Stimulated activated CD4-positive, alpha-beta T cell treated with anti-CD3 and anti-CD28 coated beads, Interleukin-1b, Interleukin-23, amount 100 ng/mL, for 48 hours (primary cell): ENCODE results near the gene CNNM2.
"Not testable (repeated sequence)": the region's sequence is repeated elsewhere in the genome, so short reads cannot be mapped to it uniquely, and the experiment has no call there.

Source experiments
- DNase-seq: peaks from one replicate; pipeline ENCODE4 v3.0.0-alpha.2; 2020

The CNNM2 gene

DNA sequence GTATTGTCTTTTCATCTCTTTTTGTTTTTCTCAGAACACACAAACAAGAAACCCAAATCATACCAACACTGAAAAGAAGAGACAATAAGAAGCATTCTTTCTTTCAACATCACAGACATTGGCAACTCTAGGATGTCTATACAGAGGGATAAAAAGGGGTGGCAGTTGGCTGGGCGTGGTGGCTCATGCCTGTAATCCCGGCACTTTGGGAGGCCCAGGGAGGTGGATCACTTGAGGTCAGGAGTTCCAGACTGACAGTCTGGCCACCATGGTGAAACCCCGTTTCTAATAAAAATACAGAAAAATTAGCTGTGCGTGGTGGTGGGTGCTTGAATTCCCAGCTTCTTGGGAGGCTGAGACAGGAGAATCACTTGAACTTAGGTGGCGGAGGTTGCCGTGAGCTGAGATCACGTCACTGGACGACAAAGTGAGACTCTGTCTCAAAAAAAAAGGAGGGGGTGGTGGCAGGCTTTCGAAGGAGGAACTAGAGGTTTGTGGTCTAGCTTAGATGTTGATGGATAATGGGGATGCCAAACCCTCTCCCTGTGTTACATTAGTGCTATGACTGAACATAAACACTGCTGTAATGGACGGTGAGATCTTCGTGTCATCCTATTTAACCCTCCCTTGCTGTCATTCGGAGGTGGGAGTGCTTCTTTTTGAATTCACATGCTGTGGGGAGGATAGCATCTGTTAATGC lies 9.4 kb downstream of the CNNM2 start:
- DNase-seq: no peak

DNA sequence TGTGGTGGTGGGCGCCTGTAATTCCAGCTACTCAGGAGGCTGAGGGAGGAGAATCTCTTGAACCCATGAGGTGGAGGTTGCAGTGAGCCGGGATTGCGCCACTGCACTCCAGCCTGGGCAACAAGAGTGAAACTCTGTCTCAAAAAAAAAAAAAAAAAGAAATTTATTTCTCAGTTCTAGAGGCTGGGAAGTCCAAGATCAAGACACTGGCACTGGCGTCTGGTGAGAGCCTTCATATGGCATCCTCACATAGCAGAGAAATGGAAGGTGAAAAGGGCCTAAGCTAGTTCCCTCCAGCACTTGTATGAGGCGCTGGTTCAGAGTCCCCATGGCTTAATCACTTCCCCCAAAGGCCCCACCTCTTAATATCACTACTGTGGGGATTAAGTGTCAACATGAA lies 10.3 kb downstream of the CNNM2 start:
- DNase-seq: not testable (repeated sequence)

DNA sequence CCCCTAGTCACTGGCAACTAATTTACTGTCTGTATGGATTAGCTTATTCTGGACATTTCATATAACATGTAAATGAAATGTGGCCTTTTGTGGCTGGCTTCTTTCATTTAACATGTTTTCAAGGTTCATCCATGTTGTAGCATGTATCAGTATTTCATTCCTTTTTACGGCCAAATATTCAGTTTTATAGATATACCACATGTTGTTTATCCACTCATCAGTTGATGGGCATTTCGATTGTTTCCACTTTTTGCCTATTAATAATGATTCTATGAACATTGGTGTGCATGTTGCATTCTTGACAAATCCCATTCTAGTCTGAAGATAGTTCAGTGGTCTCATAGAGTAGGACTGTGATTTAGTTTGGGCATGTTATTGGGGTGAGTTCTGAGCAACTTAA lies 12.6 kb downstream of the CNNM2 start:
- no peak for DNase-seq

DNA sequence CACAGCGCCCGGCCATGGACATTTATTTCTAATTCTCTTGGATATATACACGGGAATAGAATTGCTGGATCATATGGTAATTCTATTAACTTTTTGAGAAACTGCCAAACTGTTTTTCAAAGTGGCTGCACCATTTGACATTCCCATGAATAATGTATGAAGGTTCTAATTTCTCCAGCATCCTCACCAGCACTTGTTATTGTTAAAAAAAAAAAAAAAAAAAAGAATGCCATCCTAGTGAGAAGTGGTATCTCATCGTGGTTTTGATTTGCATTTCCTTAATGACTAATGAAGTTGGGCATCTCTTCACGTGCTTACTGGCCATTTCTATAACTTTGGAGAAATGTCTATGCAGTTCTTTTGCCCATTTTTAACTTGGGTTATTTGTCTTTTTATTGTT lies 13.5 kb downstream of the CNNM2 start:
- no peak for DNase-seq

DNA sequence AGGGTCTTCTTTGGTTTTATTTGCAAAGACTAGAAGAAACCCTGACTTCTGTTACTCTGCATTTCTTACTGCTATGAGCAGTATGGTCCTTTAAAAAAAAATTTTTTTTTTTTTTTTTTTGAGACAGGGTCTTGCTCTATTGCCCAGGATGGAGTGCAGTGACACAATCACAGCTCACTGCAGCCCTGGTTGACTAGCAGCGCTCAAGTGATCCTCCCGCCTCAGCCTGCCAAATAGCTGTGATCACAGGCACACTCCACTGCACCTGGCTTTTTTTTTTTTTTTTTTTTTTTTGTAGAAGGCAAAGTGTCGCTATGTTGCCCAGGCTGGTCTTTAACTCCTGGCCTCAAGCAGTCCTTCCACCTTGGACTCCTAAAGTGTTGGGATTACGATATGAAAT lies 17.4 kb downstream of the CNNM2 start:
- no peak for DNase-seq

DNA sequence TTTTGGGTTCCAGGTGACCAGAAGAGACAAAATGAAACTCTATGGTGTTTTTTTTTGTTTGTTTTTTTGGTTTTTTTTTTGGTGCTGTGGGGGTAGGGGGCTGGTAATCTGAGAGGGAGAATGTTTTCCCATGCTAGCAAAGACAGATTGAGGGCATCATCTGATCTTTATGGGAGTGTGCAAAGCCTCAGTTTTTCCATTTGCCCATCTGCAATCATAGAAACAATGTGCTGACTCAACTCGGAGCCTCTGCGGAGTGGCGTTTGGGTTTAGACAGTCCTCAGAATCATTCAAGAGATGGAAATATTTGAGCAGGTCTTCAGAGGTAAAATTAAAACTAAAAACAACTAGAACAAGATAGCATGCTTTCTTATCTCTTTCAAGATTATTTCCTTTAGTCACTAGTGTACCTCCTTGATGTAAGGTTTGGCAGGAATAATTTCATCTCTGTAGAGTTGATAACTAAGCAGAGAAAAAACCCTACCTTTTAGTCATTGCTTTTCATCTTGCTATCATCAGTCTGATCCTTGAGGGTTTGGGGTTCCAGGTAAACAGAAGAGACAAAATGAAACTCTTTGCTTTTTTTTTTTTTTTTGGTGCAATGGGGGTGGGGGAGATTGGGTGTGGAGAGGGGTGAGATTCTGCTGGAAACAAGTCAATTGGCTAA lies 18.0 kb downstream of the CNNM2 start:
- DNase-seq: peak; percentile 41

DNA sequence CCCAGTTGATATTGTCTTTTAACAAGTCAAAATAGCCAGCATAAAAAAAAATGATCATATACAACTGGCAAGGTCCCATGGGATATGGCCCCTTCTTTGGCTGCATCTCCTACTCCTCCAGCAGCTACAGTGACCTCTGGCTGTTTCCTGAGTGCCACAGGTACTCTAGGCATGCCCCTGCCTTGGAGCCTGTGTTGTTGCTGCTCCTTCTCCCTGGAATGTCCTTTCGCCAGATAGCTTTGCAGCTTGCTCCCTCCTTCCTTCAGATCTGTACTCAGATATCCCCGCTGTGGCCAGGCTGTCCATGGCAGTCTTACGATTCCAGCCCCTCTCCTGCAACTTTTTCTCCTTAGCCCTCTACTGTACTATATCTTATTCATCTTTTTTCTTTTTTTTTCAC lies 23.3 kb downstream of the CNNM2 start:
- no peak for DNase-seq

DNA sequence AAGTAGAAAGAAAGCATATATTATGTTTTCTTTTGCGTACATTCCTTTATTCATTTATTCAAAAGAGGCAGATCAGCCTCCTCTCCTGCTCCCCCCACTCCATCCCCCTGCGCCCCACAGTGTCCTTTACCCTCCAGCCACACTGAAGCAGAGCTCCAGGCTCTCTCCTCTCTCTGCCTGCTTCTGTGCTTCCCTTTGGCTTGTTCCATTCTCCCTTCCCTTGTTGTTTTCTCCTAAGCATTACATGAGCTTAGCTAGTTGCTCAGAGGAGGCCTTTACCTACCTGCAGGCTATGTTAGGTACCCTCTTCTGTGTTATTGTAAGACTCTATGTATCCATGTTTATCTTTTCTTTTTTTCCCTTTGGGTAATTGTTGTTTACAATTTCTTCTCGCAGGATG lies 27.4 kb downstream of the CNNM2 start:
- no peak for DNase-seq

DNA sequence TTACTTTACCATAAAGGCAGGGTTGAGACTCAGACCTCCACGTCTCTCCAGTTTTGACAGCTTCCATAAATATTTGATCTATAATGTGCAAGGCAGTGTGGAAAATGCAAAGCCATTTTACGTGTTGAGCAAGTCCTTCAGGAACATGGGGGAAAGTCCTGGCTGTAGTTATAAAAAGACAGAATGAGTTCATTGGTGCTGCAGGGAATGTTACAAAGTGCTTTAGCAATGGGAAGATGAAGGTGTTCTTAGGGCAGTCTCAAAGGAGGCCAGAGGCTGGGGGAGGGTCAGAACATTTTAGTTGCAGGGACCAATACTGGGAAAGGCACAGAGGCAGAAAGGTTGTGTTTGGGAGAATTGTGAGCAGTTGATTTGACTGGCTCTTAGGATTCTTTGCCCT lies 27.9 kb downstream of the CNNM2 start:
- DNase-seq: no peak

DNA sequence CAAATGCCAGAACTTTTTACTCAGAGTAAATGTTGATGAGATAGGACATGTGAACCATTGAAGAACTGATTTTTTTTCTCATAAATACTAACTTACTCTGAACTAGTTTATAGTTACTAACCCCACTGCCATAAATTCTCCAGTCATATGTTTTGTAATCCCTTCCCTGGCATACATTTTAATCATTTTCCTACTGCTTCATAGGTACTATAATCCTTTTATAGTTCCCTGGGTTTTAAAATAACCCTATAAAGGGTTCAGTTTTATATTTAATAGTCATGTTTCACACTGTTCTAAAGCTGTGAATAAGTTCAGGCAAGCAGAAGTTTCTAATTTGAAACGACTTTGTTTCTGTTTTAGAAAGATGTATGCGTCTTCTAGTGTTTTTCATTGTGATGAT lies 28.9 kb downstream of the CNNM2 start:
- no peak for DNase-seq

DNA sequence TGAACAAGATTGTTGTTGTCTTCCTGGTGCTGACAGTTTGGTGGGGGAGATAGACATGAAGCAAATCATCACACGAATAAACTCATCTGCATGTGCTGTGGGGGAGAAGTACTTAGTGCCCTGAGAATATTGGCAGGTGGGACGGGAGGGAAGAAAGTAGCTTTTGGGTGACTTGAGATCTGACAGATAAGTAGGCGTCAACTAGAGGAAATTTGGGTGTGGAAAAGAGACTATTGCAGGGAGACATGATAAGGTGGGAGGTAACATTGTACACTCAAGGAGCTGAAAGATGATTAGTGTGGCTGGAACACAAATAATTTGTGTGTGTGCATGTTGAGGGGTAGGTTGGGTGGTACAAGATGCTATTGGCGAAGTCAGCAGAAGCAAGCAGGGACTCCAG lies 30.1 kb downstream of the CNNM2 start:
- no peak for DNase-seq

DNA sequence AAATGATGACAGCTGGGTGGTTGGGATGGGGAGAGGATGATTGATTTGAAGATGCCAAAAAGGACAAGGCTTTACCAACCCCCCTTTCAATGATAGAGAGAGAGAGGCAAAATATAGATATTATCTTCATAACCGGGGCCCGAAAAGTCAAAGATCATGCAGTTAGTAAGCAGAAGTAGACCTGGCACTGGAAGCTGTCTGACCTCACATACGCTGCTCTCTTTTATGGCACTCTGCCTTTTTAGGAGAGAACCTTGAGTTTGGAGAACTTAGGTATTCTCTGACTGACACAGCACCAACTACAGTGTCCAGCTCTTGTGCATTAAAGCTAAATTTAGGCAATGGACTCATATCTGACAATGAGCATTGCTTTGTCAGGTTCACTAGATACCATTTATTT lies 30.7 kb downstream of the CNNM2 start:
- no peak for DNase-seq

DNA sequence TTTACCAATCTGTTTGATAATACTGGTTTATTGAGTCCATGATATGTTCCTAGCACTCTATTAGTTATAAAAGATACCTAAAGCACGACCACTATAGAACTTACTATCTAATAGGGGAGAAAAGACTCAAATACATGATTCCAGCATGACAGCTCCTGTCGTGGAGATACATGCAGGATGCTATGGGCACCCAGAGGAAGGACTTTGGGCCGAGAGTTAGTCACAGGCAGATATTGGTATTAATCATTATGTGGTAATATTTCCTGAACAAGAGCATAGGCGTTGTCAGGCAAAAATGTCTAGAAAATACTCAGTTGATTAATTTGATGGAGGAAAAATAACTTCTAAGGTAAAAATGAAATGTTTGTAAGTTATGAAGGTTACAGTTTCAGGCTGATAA lies 31.8 kb downstream of the CNNM2 start:
- no peak for DNase-seq

DNA sequence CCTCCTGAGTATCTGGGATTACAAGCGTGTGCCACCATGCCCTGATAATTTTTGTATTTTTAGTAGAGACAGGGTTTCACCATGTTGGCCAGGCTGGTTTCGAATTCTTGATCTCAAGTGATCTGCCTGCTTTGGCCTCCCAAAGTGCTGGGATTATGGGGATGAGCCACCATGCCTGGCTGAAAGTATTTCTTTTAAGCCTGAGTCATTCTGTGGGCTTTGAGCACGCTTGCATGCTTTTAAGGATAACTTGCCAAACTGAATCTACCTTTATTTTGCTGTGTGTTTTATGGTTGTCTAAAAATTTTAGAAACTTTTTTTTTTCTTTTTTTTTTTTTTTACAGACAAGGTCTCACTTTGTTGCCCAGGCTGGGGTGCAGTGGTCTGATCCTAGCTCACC lies 33.2 kb downstream of the CNNM2 start:
- DNase-seq: no peak

DNA sequence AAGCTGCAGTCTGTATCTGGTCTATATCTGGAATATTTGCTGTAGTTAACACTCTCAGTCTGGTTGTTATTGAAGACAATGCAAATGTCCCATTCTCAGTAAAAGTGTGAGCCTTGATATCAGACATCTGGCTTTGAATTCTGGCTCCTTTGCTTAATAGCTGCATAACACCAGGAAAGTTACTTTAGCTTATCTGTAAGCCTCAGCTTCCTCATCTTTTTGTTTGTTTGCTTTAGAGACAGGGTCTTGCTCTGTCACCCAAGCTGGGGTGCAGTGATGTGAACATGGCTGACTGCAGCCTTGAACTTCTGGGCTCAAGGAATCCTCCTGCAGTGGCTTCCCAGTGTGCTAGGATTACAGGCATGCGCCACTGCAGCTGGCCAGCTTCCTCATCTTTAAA lies 41.3 kb downstream of the CNNM2 start:
- no peak for DNase-seq

DNA sequence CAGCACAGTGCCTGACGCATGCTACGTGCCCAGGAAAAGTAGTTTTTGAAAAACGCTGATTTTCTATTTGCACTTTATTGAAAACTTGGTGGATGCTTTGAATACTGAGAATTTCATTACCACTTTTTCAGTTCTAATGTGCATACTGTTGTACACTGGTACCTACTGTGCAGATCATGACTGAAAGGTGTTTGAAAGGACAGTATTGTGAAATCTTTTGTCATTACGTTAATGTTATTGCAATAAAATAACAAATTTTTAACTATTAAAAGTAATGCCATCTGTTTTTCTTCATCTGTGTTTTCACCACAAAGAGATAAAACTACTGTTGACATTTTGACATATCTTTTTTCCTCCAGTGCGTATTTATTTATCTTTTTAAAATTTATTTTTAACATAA lies 42.1 kb downstream of the CNNM2 start:
- DNase-seq: no peak

DNA sequence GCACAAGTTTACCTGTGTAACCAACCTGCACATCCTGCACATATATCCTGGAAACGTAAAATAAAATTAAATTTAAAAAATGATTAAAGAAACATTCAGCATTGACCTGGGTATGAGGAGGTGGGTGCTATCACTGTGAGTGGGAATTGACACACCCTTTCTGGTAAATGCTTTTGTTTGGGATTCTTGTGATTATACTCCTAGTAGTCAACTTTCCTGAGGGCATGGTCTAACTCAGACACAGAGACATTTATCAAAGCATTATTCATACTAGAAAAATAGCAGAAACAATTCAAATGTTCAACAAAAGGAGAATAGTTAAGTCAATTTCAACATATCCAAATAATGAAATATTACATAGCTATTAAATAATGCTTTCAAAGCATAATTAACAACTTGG lies 44.2 kb downstream of the CNNM2 start:
- no peak for DNase-seq

DNA sequence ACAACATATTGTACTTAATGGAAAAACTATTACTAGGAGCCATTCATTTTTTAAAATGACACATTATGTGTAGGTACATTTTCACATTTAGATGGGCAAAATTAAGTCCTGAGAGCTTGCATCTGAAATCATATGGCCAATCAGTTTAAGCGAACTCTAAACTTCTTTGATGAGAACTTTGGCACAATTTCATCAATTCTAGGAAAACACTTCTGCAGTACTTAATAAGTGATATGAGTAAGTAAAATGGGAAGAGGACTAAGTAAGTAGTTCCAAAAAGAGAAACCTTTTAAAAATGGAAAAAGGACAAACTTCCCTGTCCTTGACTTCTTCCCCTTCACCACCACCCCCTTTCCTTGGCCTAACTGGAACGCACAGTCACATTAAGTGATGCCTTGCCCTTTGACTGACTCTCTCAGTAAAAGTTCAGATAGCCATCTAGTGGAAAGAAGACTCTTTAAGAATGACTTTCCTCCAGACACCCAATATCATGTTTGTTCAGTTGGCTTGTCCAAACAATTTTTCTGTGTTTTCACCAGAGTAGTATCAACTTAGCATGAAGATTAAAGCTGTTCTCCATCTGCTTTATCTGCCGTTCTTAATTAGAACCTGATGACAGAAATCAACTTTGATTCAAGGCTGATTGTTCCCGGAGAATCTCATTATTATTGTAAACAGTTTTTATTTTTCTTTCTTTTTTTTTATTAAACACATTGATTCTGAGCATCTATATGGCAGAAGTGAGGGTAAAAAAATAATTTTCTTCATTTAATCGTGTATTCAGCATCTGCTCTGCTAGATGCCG lies 45.1 kb downstream of the CNNM2 start:
- no peak for DNase-seq

DNA sequence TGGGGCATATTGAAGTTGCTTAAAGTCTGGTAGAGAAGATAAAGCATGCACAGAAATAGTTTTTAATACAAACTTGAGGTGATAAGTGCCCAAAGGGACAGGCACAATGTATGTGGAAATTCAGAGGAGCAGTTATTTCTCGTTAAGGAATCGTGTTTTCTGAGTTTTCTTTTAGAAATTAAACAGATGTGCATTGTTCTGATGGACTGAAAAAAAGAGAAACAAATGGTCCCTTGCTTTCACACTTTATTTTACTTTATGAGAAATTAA lies 45.6 kb downstream of the CNNM2 start:
- no peak for DNase-seq

DNA sequence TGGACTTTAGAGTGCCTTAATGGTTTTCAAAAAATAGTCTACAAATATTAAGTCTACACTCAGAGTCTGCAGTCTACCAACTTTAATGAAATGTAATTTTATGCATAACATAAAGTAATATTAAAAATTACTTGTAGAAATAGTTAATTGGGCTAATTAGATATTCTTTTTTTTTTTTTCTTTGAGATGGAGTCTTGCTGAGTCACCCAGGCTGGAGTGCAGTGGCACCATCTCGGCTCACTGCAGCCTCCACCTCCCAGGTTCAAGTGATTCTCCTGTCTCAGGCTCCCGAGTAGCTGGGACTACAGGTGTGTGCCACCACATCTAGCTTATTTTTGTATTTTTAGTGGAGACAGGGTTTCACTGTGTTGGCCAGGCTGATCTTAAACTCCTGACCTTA lies 46.0 kb downstream of the CNNM2 start:
- not testable (repeated sequence) for DNase-seq

DNA sequence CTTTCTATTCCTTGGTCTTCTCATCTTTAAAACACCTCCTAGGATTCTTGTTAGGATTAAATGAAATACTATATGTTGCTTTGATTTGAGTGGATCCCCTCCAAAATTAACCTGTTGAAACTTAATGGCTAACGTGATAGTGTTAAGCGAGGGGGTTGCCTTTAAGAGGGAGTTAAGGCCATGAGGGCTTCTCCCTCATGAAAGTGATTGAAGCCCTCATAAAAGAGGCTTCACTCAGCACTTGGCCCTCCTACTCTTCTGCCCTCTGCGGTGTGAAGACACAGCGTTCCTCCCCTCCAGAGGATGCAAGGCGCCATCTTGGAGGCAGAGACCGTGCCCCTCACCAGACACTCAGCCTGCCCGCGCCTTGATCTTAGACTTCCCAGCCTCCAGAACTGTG lies 46.6 kb downstream of the CNNM2 start:
- DNase-seq: no peak

DNA sequence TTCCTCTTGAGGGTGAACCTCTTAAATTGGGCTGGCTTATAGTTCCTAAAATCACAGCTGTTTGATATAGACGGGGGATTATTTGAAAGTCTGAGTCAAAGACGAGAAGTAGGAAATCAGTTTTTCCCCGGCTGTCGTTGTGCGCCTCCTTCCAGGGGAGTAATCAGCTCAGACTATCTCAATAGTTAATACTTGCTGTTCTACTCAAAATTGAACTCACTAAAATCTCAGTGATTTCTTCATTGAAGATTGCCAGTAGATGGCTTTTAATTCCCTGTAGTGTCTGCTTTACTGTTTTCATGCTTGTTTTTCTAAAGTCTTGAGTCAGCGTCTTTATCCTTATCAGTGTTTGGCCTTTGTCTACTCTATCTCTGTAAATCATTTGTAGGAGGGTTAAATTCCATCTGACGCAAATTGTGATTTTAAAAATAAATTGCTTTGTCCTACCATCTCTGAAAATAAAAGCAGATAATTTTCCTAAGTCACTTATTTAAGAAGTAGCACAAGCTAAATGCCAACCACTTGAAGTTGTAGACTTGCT lies 47.3 kb downstream of the CNNM2 start:
- no peak for DNase-seq

DNA sequence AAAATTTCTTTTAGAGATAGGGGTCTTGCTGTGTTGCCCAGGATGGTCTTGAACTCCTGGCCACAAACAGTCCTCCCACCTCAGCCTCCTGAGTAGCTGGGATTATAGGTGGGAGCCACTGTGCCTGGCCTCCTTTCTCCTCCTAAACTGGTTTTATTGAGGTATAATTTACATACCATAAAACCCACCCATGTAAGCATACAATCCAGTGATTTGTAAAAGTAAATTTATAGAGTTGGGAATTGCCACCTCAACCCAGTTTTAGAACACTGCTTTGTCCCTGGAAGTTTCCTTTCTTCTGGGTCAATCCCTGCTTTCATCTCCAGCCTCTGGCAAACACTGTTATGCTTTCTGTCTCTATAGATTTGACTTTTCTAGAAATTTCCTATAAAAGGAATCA lies 49.0 kb downstream of the CNNM2 start:
- no peak for DNase-seq
